DMS 273 (cell line): ENCODE measurements around the gene ADAT2.
A peak's percentile ranks its signal among the peaks of the same experiment; 100 is the strongest.

Experiments
- DNase-seq: peaks from one replicate; lab custom pipeline; 2025; ENCODE audit not compliant: unreplicated experiment; lab: John Stamatoyannopoulos, UW

ADAT2 gene

GRCh38 chr6:143441680-143442545 is 8.6 kb downstream of the ADAT2 start:
- DNase-seq: no peak

- no peak for DNase-seq
Measured at GRCh38 chr6:143441010-143441409, 9.5 kb downstream of the ADAT2 start.

DNA sequence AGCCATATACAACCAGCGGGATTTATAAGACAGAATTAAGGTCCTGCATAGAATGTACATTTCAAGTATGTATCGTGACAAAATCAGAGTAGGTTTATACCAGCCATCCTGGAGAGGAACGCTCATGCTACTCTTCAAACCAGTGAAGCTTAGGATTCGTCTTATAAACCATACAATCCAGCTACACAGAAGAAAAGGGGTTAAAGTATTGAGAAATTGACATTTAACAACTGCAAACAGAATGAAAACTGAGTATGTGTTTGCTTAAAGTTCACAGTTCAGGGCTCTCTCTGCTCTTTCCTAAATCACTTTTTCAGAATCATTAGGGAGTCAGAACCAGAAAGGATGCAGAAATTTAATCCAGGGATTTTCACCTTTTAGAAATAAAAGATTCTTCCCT is 17.9 kb downstream of the ADAT2 start:
- DNase-seq: no peak

GRCh38 chr6:143431226-143431625 is 19.3 kb downstream of the ADAT2 start:
- no peak for DNase-seq

- DNase-seq: no peak
Measured at GRCh38 chr6:143429970-143430369, 20.5 kb downstream of the ADAT2 start.

DNA sequence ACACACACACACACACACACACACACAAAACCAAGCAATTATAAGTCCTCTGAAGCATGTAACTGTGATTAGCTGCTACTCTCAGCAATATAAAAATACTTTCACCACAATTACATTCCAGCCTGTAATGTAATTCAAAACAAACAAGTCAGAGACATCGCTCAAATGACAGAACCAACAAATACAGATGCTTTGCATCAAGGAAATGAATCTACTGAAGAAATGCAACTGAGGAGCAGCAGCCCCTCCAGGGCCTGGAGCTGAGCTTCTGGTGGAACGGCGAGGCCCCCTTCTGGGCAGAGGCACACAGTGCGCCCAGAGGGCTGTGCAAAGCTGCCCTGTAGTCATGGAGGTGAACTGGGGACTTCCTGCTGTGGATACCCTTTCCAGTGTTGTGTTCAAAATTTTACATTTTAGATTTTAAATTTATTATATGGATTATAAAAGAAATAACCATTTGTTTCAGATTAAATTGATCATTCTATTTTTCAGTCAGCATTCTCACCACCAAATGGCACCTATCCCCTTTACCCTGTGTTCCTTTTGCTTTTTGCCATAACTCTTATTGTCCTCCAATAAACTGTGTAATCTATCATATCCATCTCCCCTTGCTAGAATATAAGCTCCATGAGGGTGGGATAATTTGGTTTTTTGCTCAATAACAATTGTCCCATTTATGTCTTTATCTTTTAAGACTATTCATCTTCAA is 23.2 kb downstream of the ADAT2 start:
- DNase-seq: peak; percentile 85

- DNase-seq: no peak
Measured at GRCh38 chr6:143426026-143426425, 24.5 kb downstream of the ADAT2 start.

GRCh38 chr6:143419526-143419925 is 31.0 kb downstream of the ADAT2 start:
- DNase-seq: no peak

DNA sequence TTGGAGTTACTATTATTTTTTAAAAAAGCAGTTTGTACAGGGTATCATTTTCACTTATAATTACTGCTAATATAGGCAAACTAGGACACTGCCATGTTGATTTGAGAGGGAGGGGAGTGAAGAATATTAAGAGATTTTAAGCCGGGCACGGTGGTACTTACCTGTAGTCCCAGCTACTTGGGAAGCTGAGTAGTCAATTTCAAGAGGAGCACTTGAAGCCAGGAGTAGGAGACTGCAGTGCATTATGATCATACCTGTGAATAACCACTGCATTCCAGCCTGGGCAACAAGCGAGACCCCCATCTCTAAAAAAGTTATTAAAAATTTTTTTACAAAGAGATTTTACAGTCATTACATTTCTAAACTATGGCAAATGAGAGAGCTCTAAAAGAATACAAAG is 35.7 kb downstream of the ADAT2 start:
- DNase-seq: no peak

DNA sequence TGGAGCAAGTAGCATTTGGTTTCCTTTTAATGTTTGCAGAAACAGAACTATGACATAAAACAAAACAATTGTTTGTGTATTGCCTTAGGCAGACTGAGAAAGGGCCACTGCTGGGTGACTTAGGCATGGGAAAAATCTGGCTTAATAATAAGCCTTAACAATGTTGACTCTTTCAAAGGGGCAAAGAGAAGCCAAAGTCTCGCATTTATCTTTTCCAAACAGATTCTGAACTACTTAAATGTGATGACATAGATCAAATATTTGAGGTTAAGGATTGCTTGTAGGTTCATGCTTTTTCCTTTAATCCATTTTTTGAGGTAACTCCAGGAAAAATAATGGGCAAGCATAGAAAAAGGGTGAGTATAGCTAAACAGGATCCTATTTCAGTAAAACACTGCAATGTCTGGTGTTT is 39.6 kb downstream of the ADAT2 start:
- DNase-seq: no peak

GRCh38 chr6:143408787-143409162 is 41.7 kb downstream of the ADAT2 start:
- DNase-seq: no peak

DNA sequence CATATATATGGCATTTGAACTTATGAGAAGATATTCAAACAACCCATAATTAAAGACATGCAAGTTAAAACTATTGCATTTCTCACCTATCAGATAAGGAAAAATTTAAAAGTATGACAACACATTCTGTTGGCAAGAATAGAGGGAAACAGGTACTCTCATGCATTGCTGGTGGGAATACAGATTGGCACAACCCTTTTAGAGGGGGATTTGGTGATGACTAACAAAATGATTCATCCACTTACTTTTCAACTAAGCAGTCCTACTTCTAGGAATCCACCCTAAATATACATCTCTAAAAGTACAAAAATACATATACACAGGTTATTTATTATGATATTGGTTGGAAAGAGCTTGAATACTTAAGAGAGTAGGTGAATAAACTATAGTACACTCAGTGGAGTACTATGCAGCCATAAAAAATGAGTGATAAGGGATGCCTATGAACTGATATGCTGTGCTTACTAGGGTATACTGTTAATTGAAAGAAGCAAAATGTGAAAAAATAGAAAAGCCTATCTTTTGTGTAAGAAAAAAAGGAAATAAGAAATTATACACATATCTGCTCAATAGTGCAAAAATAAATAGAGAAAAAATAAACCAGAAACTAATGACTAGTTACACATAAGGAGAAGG is 42.2 kb downstream of the ADAT2 start:
- no peak for DNase-seq

GRCh38 chr6:143406673-143407072 is 43.8 kb downstream of the ADAT2 start:
- DNase-seq: no peak

- DNase-seq: no peak
Measured at GRCh38 chr6:143405373-143406154, 44.9 kb downstream of the ADAT2 start.

DNA sequence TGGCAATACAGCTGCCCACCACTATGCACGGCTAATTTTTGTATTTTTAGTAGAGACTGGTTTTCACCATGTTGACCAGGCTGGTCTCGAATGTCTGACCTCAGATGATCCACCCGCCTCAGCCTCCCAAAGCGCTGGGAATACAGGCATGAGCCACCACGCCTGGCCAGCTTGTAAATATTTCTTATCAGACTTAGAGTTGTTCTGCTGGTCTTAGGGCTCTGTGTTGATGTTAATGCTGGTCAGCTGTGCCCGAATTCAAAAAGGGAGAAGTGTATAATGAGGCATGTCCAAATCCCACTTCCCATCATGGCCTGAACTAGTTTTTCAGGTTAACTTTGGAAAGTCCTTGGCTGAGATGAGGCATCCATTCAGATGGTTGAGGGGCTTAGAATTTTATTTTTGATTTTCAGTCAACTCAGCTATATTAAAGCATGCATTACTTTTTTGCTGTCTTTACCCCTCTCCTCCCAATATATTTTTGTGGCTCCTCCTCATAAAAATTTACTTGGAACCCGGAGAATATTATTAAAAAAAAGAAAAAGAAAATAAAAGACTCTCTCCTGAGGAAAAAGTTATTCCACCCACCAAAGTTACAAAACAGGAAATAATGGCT is 47.7 kb downstream of the ADAT2 start:
- no peak for DNase-seq

DNA sequence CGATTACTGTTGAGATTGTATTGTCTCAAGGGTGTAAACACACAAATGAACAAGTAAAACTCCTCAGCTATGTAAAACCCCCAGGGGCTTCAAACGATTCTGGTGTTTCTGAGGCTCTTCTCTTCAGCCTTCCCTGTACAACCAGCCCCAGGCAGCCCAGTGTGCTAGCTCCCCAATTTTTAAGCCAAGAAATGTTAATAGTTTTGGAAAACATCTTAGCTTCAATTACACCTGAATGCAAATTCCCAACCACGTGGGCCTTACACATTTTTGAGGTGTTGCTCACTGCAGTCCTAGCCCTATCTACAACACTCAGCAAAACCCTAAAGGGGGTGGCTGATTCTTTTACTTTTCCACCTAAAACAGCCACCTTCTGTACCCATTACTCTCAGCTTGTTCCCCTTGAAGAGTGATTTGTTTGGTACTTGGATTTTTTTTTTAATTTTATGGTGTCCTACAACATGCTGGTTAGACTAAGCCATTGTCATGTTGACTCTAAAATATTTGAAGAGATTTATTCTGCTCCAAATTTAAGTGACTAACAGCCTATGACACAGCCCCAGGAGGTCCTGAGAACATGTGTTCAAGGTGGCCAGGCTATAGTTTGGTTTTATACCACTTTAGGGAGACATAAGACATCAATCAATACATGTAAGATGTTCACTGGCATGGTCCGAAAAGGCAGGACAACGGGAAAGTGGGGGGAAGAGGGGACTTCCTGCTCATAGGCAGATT is 48.7 kb downstream of the ADAT2 start:
- DNase-seq: no peak

- DNase-seq: no peak
Measured at GRCh38 chr6:143401068-143401446, 49.4 kb downstream of the ADAT2 start.

DNA sequence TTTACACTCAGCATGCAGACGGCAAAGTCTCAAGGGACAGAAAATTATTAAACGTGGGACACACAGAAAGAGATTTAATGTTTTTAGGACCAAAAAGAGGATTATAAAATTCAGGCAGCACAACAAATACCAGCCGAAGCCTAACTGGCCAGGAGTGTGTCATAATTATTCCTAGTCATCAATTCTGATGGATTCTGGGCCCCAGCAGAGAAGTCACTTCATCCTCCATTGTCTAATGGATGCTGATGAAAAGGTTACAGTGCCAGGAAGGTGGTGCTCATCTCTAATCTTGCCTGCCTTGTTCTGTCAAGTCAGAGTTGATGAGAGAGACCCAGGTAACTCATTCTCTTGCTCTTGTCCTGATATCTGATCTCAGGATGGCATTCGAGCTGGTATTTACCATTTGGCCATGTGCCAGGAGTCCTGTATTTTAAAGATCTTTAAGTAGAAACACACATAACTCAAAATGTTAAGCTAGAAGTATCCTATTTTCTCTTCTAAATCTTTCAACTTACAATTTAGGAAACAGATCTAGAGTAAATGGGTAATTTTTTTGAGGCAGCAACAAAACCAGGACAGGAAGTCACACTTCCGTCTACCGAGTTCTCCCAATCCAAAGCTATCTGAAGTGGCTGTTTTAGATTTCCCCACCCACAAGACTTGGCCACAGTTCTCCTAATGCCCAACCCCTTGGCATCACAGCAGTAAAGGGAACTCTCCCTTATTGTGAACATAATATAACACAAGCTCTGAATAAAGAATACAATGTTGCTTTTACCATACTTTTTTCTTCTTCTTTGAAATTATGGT is 50.0 kb downstream of the ADAT2 start:
- DNase-seq: peak; percentile 15

- no peak for DNase-seq
Measured at GRCh38 chr6:143399775-143400174, 50.7 kb downstream of the ADAT2 start.
